Transverse colon (tissue), 4 donors: Measurements from ENCODE around the gene PCBP2. TPM values are rescaled to one million over a fixed set of nuclear protein-coding genes. Genes with fewer than 3 reads are reported as not detected.

Experiments
- DNase-seq: peaks from one replicate; pipeline ENCODE4 v3.0.0-alpha.2; 2019
- H3K27ac ChIP-seq, 4 donors: fragments of 200-600 bp; sonication (generic); 2 replicates each; pipeline ENCODE4 v1.5.1; 2016 to 2018; ENCODE audit warnings: inconsistent platforms in 4 of 4
- H3K27me3 ChIP-seq: fragments of 200-600 bp; sonication (generic); 2 replicates; pipeline ENCODE4 v1.5.1; 2017; ENCODE audit warnings: inconsistent platforms
- H3K36me3 ChIP-seq, 4 donors: fragments of 200-600 bp; sonication (generic); 2 replicates each; pipeline ENCODE4 v1.5.1; 2017 to 2019; ENCODE audit warnings: inconsistent platforms in 4 of 4
- H3K4me1 ChIP-seq, 4 donors: fragments of 200-600 bp; sonication (generic); 2 replicates each; pipeline ENCODE4 v1.5.1; 2017 to 2020; ENCODE audit warnings: inconsistent platforms in 4 of 4
- H3K4me3 ChIP-seq, 4 donors: fragments of 200-600 bp; sonication (generic); 1 replicate in 1 of 4; 2 replicates in 3 of 4; pipeline versions ENCODE4 v1.5.1 to v1.6.1; 2017 to 2019; ENCODE audit warnings: inconsistent platforms in 4 of 4
- H3K9me3 ChIP-seq, 2 donors: fragments of 200-600 bp; sonication (generic); 2 replicates each; pipeline ENCODE4 v1.5.1; 2017 to 2019; ENCODE audit warnings: inconsistent platforms in 2 of 2
- CTCF ChIP-seq, 5 experiments: fragments of 200-600 bp in 3 of 5; fragments of 450-650 bp in 2 of 5; sonication (generic) in 3 of 5; IDR thresholded peaks; 1 replicate in 2 of 5; 2 replicates in 3 of 5; pipeline ENCODE4 v1.5.1; 2016 to 2017; ENCODE audit warnings: antibody characterized with exemption in 5 of 5, inconsistent platforms in 3 of 5, mild to moderate bottlenecking in 2 of 5, moderate library complexity in 1 of 5
- EP300 ChIP-seq: sonication (generic); formaldehyde crosslinking; IDR thresholded peaks from one replicate; pipeline ENCODE4 v1.6.1; 2017; ENCODE audit warnings: antibody characterized with exemption, low read depth
- POLR2A ChIP-seq: fragments of 450-650 bp; IDR thresholded peaks from one replicate; pipeline ENCODE4 v1.6.1; 2016; ENCODE audit warnings: antibody characterized with exemption, mild to moderate bottlenecking, moderate library complexity
- POLR2AphosphoS5 ChIP-seq, 3 donors: sonication (generic); formaldehyde crosslinking; IDR thresholded peaks; one replicate each; pipeline ENCODE4 v1.6.1; 2016; ENCODE audit warnings: antibody characterized with exemption in 3 of 3
- WGBS, 2 donors: methylation state at CpG; one replicate each; pipeline ENCODE4 v1.1.5; 2018; ENCODE audit warnings: low coverage in 1 of 2; 5-methylcytosine and 5-hydroxymethylcytosine counted together
- in situ Hi-C, 4 donors: fragments of 200-750 bp; cut with MboI; loops; one replicate each; pipeline versions ENCODE4 v1.15.0 to v1.15.1; 2017; ENCODE audit warnings: low sequenced_read_pairs in 3 of 4, low pct_ligation_motif_present in 1 of 4, low pct_unique_long_range_greater_than_20kb in 1 of 4
- intact Hi-C: fragments of 100-400 bp; cut with DNase I; formaldehyde crosslinking; loops from one replicate; pipeline ENCODE4 v1.15.1; 2023; ENCODE audit warnings: low total_unique reads
- total RNA-seq, 4 donors: library from RNA; depleted of rRNA; stranded (reverse); fragments of >200 nt; gene quantifications; one replicate each; pipeline ENCODE4 v1.1.0, GENCODE V29; 2016

PCBP2 gene
- total RNA-seq, 4 donors from 2014 or later: 340 to 492 (median 432) TPM

- intact Hi-C loops: loop anchor here (10.0 kb wide), 1 partner anchor 159 kb away; no protein-coding TSS in a partner anchor
- Histone ChIP-seq H3K9me3 (no peaks in the 10 kb centered on the region), H3K27ac (no peak overlapping the region), H3K27me3 (no peaks in the 10 kb centered on the region), H3K4me1 (peaks cover 13 to 29% (median 21%) of the 10 kb centered on the region in 4 donors), H3K4me3 (no peak overlapping the region), H3K36me3 (no peaks in the 10 kb centered on the region)
- 83 to 86% methylated on average over 2 to 14 of the region's 14 CpGs for WGBS, 2 donors
- TF ChIP-seq EP300: no peak
- TF ChIP-seq POLR2A: no peak
- TF ChIP-seq CTCF (IDR thresholded peaks at IDR 0.05): no peak
- TF ChIP-seq POLR2AphosphoS5 (IDR thresholded peaks at IDR 0.05): no peak
- in situ Hi-C loops: loop anchor here in 1 of 4 donors (10.0 kb wide), 1 partner anchor 159 kb away; no protein-coding TSS in a partner anchor
- no peak for DNase-seq
Measured at GRCh38 chr12:53504004-53504920, 52.4 kb downstream of the PCBP2 start.

- peaks cover 10 to 21% (median 13%) of the 10 kb centered on the region in 4 donors for H3K4me1 ChIP-seq
- no peak for DNase-seq
- H3K27ac ChIP-seq: no peak overlapping the region
- H3K4me3 ChIP-seq: no peak overlapping the region
- intact Hi-C loops (loop anchor here (10.0 kb wide), 1 partner anchor 160 kb away; no protein-coding TSS in a partner anchor), in situ Hi-C loops (loop anchor here in 1 of 4 donors (10.0 kb wide), 1 partner anchor 160 kb away; no protein-coding TSS in a partner anchor)
- no peaks in the 10 kb centered on the region for H3K36me3 ChIP-seq
- no peak for TF ChIP-seq CTCF (IDR thresholded peaks at IDR 0.05)
- TF ChIP-seq EP300: no peak
- no peak for TF ChIP-seq POLR2A
- no peak for TF ChIP-seq POLR2AphosphoS5 (IDR thresholded peaks at IDR 0.05)
- WGBS, 2 donors: 84% methylated on average over 10 of the region's 10 CpGs; no CpG with 5 or more reads in 1 of the 2 donors
- no peaks in the 10 kb centered on the region for H3K27me3 ChIP-seq
- no peaks in the 10 kb centered on the region for H3K9me3 ChIP-seq
Measured at GRCh38 chr12:53505086-53505485, 53.2 kb downstream of the PCBP2 start.

- TF ChIP-seq POLR2AphosphoS5 (IDR thresholded peaks at IDR 0.05): no peak
- TF ChIP-seq CTCF (IDR thresholded peaks at IDR 0.05): no peak
- TF ChIP-seq EP300: no peak
- H3K9me3 ChIP-seq: no peaks in the 10 kb centered on the region
- no peaks in the 10 kb centered on the region for H3K27me3 ChIP-seq
- in situ Hi-C loops (loop anchor here in 1 of 4 donors (10.0 kb wide), 1 partner anchor 161 kb away; no protein-coding TSS in a partner anchor), intact Hi-C loops (loop anchor here (10.0 kb wide), 1 partner anchor 161 kb away; no protein-coding TSS in a partner anchor)
- H3K4me1 ChIP-seq: peaks cover 9 to 19% (median 10%) of the 10 kb centered on the region in 4 donors
- 20 to 82% methylated on average over 1 to 17 of the region's 19 CpGs for WGBS, 2 donors
- H3K27ac ChIP-seq: no peak overlapping the region
- no peak for DNase-seq
- no peak overlapping the region for H3K4me3 ChIP-seq
- no peaks in the 10 kb centered on the region for H3K36me3 ChIP-seq
Measured at GRCh38 chr12:53505555-53506449, 53.9 kb downstream of the PCBP2 start.
